NCI-H2081 treated with DMSO at 0.1 percent for 48 hours (cell line): ENCODE data around the gene PSAP.

Source experiments
- DNase-seq: peaks from one replicate; lab custom pipeline; 2025; lab: John Stamatoyannopoulos, UW

Gene PSAP

GRCh38 chr10:71807557-71808510 lies 43.2 kb downstream of the PSAP start:
- no peak for DNase-seq

GRCh38 chr10:71806704-71807556 lies 44.1 kb downstream of the PSAP start:
- no peak for DNase-seq

- DNase-seq: no peak
These were observed 45.0 kb downstream of the PSAP start for GRCh38 chr10:71805776-71806703.

GRCh38 chr10:71804077-71804476 lies 47.0 kb downstream of the PSAP start:
- DNase-seq: no peak

- DNase-seq: no peak
These were observed 48.1 kb downstream of the PSAP start for GRCh38 chr10:71802715-71803488.

GRCh38 chr10:71802235-71802634 lies 48.8 kb downstream of the PSAP start:
- no peak for DNase-seq

- no peak for DNase-seq
These were observed 49.7 kb downstream of the PSAP start for GRCh38 chr10:71801361-71801760.

GRCh38 chr10:71799608-71800453 lies 51.2 kb downstream of the PSAP start:
- DNase-seq: no peak

GRCh38 chr10:71799112-71799511 lies 51.9 kb downstream of the PSAP start:
- no peak for DNase-seq

- DNase-seq: no peak
These were observed 52.8 kb downstream of the PSAP start for GRCh38 chr10:71798308-71798624.

- DNase-seq: no peak
These were observed 53.3 kb downstream of the PSAP start for GRCh38 chr10:71797533-71798307.

- no peak for DNase-seq
These were observed 54.2 kb downstream of the PSAP start for GRCh38 chr10:71796749-71797405.

- no peak for DNase-seq
These were observed 55.8 kb downstream of the PSAP start for GRCh38 chr10:71795248-71795647.

- DNase-seq: no peak
These were observed 60.2 kb downstream of the PSAP start for GRCh38 chr10:71790749-71791440.

GRCh38 chr10:71789871-71790270 lies 61.2 kb downstream of the PSAP start:
- no peak for DNase-seq

- DNase-seq: no peak
These were observed 62.1 kb downstream of the PSAP start for GRCh38 chr10:71788954-71789353.

- no peak for DNase-seq
These were observed 66.3 kb downstream of the PSAP start for GRCh38 chr10:71784679-71785272.
